A673 (cell line): ENCODE results near the gene CTRL.

Experiments
- EZH2 ChIP-seq: fragments of 200-600 bp; sonication (generic); IDR thresholded peaks from 2 replicates; pipeline ENCODE4 v1.6.1; 2017; ENCODE audit warnings: borderline replicate concordance, low read depth, mild to moderate bottlenecking, mixed read lengths, antibody characterized with exemption, low read length; ENCODE audit not compliant: poor library complexity, severe bottlenecking
- TF ChIP-seq, protein P1 (sequence below): fragments of 300-800, 200-600 bp; sonication (generic); conservative IDR thresholded peaks from 2 replicates; pipeline ENCODE4 v1.5.1; 2017; ENCODE audit warnings: low read depth, mild to moderate bottlenecking, antibody characterized with exemption, low read length, moderate library complexity, mixed read lengths

DNA sequence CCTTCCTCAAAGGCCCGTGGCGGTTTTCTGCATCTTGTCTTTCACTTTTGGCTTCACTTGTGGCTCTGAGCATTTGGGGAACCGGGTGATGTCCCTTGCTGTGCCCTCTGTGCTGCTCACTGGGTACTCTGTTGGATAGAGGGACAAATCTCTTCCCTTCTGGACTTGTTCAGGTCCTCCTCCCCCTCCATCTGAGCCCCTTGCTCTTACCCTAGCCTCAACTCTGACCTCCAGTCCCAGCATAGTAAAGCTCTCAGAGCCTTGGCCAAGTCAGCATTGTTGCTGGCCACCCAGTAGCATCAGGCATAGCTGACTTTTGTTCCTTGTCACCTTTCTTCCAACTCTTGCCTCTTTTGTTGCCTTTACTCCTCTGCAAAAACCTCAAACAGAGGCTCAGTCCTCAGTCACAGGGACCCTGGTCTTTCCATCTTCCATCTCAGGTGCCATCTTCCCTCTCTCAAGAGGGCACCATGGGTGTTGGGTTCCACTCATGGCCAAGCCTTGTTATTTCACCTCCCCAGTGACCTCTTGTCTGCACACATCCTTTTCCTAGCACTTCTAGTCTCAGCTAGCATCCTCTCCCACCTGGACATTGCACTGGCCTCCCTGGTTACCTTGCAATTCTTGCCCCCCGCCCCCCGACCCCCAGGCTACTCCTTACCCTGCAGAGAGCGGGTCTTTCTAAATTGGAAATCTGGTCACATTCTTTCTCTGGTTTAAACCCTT, 5.4 kb upstream of the CTRL start:
- TF ChIP-seq, protein P1, sequence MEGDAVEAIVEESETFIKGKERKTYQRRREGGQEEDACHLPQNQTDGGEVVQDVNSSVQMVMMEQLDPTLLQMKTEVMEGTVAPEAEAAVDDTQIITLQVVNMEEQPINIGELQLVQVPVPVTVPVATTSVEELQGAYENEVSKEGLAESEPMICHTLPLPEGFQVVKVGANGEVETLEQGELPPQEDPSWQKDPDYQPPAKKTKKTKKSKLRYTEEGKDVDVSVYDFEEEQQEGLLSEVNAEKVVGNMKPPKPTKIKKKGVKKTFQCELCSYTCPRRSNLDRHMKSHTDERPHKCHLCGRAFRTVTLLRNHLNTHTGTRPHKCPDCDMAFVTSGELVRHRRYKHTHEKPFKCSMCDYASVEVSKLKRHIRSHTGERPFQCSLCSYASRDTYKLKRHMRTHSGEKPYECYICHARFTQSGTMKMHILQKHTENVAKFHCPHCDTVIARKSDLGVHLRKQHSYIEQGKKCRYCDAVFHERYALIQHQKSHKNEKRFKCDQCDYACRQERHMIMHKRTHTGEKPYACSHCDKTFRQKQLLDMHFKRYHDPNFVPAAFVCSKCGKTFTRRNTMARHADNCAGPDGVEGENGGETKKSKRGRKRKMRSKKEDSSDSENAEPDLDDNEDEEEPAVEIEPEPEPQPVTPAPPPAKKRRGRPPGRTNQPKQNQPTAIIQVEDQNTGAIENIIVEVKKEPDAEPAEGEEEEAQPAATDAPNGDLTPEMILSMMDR, result no peak
- no peak for TF ChIP-seq EZH2
